Stimulated activated CD8-positive, alpha-beta memory T cell treated with anti-CD3 and anti-CD28 coated beads, Interleukin-7, amount 100 ng/mL, for 24 hours (primary cell): Measurements from ENCODE around the gene MRM3.
"Not testable (repeated sequence)": the region's sequence is repeated elsewhere in the genome, so short reads cannot be mapped to it uniquely, and the experiment has no call there.

Experiments used
- DNase-seq: peaks from one replicate; pipeline ENCODE4 v3.0.0-alpha.2; 2020; ENCODE audit warnings: low read depth

MRM3 gene, protein sequence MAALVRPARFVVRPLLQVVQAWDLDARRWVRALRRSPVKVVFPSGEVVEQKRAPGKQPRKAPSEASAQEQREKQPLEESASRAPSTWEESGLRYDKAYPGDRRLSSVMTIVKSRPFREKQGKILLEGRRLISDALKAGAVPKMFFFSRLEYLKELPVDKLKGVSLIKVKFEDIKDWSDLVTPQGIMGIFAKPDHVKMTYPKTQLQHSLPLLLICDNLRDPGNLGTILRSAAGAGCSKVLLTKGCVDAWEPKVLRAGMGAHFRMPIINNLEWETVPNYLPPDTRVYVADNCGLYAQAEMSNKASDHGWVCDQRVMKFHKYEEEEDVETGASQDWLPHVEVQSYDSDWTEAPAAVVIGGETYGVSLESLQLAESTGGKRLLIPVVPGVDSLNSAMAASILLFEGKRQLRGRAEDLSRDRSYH

DNA sequence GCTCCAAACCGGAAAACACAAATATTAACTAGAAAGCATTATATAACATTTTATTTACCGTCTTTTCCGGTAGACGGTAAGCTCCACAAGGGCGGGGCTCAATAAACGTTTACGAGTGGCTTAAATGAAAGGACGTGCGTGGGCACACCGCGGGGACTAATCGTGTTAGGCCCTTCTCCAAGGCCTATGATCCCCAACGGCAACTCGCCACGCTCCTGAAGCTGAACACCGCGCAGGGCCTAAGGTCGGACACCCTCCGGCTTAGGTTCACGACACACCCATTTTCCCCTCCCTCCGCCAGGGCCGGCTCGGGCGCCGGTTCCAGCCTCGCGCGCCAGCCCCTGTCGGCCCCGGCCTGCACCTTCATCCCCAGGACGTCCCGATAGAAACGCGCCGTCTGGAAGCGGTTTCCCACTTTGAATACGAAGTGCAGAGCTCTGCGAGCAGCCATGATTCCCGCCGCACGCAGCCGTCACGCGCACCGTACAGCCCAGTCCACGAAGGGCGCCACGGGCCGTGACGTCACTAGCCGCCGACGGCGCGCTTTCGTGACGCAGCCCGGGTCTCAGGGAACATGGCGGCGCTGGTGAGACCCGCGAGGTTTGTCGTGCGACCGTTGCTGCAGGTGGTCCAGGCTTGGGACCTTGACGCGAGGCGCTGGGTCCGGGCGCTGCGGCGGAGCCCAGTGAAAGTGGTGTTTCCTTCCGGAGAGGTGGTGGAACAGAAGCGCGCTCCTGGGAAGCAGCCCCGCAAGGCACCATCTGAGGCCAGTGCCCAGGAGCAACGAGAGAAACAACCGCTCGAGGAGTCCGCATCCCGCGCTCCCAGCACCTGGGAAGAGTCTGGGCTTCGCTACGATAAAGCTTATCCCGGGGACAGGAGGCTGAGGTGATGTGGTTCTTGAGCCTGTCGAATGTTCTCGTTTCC, at the start of gene MRM3, which contains the start of gene GLOD4:
MRM3 (plus strand) TSS at position 549 of the 927 bp plus-strand sequence; CDS start at position 575, 26 bp downstream.
GLOD4 (minus strand) TSS at position 476 of the 927 bp plus-strand sequence; CDS start at position 451, 25 bp downstream.
- DNase-seq = peak; percentile 91

DNA sequence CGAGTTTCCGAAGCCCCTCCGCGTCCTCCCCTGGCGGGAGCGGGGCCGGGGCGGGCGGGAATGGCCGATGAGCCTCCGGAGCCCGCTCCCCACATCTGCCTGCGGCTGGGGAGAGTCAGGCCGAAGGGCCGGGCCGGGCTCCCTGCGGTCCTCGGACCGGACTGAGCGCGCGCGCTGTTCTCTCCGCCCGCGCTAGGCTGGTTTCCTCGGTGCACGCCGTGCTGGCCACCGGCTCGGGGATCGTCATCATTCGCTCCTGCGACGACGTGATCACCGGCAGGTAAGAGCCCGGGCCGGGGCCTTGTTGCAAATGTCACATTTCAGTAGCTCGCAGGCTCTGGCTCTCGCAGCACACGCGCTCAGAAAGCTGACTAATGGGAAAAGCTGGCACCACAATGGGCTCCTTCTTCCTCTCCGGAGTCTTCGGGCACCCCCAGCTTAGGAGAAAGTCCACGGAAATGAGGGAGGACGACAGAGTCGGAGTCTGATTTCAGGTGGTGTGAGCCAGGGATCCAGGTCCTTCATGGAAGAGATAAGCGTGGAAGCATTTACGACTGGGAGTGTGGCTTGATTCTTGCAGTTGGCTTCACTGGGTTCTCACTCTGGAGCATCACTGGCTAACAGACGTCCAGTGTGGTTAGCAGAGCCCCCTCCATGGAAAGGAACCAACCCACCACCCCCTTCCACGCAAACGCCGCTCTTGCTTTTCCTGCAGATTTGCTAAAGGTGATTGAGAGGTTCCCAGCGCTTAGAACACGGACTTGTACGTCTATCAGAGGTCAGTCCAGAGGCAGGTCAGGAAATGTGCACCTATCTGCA, 49.0 kb upstream of the MRM3 start:
- DNase-seq = no peak

DNA sequence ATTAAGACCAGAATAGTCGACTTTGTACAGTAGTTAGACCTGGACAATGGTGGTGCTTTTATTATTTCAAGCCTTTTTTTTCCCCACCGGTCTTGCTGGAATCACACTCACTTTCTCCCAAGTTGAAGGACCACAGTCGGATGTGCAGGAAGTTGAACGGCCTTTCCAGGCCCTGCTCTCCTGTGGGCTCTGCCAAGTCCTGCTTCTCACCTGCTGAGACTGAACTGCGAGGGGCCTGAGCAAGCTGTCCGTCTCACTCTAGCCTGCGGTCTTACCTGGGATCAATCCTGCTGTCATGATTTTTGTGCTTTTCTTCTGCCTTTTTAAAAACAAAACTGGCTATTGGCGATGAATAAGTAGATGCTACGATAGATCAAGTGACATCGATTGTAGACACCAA, 48.4 kb upstream of the MRM3 start:
- DNase-seq = no peak

DNA sequence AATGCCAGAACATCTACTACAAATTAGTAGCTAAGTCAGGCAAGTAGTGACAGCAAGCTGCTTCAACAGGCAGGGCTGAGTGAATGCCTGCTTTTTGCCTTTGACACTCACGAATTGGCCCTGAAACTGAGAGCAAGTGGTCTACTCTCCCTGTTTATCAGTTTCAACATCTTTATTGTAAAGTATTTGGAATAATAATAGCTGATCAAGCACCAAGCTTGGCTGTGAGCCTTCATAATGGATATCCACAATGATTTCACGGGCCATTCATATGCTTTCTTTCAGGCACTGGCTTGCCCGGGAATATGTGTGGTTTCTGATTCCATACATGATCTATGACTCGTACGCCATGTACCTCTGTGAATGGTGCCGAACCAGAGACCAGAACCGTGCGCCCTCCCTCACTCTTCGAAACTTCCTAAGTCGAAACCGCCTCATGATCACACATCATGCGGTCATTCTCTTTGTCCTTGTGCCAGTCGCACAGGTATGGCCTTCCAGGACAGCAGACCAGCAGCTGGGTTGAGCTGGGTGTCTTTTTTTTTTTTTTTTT, 44.5 kb upstream of the MRM3 start:
- DNase-seq = no peak

DNA sequence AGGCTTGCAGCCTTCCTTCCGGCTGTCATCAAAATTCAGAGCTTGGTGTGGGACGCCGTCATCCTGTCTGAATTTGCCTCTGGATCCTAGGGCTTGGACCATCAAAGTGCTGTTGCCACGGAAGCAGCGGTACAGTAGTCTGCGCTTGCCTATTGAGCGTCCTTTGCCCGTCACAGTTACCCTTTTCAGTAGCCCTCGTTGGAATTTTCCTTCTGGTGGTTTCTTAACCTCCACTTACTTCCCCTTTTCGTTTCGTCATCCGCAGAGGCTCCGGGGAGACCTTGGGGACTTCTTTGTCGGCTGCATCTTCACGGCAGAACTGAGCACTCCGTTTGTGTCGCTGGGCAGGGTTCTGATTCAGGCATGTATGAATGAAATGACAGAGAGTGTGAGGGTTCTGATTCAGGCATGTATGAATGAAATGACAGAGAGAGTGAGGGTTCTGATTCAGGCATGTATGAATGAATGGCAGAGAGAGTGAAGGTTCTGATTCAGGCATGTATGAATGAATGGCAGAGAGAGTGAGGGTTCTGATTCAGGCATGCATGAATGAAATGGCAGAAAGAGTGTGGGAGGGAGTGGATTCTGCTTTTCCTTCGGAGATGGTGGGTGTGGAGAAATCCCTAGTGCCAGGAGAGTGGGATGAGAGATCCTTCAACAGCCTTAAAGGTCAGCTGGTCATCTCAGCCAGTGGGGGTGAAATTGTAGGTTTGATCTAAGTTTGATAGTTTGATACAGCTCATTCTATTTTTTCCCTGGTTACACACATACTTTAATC, 41.7 kb upstream of the MRM3 start:
- DNase-seq = no peak

DNA sequence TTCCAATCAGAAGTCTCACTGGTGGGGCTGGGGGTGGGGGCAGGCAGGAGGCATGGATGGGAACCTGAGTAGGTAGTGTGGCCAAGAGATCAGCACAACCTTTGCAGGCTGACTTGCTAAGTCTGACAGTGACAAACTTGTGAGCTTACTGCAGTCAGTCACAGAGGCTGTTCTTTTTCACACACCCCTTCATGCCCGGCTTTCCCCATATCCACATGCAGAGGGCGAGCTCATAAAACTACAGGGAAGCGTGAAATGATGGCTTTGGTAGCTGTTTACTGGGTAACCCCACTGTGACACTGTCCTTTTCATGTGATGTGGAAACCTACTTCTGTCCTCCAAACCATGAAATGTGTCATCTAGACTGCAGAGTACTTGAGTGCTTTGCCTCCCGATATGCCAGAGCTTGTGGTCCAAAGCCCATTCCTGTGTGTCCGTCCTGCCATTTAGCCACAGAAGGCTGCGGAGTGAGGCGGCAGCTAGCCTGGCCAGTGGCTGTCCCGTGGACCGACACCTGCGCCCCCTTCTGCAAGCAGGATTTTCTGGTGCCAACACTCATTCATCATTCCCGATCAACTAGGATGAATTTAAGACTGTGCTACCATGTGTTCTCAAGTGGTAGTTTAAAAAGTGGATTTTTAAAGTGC, 39.9 kb upstream of the MRM3 start:
- DNase-seq = no peak

DNA sequence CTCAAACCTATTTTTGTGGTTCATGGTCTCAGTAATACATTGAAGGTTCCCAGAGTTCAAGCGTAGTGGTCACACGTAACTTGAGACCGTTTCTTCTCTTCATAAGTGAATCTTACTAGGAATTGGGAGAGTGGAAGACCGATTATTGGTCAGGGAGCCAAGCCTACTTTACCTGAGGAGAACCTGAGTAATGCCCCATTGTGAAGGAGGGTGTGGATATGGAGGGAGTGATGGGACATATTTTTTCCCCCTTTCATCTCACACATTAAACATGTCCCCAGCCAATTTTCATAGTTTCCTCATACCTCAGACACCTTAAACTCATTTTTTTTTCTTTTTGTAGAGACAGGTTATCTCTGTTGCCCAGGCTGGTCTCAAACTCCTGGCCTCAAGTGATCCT, 39.0 kb upstream of the MRM3 start:
- DNase-seq = no peak

DNA sequence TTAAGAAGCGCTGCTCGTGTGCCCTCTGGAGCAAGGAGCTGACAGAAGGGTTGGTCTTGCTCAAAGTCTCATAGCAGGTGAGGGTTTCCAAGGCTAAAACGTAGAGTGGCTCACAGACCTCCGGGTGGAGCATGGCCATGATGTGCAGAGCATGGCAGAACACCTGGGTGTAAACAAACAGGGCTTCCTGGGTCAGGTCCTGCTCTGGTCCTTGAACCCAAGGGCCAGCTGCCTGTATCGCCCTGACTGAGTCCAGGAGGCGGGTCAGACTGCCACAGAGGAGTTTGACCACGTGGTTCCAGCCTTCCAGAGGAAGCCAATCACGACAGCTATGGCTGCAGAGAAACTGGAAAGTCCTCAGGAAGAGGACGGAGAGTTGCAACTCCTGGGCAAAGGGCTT, 37.2 kb upstream of the MRM3 start:
- no peak for DNase-seq

DNA sequence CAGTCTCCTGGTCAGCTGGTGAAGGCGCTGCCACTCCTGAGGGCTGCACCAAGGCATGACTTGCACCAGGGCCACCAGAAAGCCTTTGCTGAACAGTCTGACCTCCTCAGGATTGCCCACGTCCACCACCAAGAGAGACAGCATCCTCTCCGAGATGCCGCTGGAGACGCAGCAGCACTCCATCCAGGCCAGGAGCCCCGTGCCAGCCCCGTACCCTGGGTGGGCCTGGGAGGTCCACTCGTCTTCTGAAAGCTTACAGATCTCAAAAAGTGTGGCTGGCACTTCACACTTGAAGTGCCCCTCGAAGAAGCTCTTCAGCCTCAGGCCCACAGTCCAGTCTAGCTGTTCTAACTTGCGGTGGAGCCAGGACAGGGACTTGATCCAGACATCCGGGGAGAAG, 36.7 kb upstream of the MRM3 start:
- DNase-seq = no peak

DNA sequence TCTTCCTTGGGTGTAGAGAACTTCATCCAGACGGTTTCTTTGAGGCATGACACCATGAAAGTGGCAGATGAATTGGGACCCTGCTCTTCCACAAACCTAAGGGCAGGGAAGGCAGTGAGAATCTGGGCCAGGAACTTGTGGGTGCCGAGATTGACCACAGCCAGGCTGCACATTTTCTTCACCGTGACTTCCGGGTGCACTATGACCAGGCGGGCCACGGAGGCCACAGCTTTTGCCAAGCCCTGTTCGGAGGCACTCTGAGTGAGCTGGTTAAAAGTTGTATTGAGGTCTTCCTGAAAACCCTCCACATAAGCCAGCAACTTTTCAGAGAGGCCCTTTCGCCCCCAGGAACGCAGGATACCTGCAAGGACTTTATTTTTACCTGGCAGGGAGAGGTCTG, 36.0 kb upstream of the MRM3 start:
- DNase-seq = no peak

DNA sequence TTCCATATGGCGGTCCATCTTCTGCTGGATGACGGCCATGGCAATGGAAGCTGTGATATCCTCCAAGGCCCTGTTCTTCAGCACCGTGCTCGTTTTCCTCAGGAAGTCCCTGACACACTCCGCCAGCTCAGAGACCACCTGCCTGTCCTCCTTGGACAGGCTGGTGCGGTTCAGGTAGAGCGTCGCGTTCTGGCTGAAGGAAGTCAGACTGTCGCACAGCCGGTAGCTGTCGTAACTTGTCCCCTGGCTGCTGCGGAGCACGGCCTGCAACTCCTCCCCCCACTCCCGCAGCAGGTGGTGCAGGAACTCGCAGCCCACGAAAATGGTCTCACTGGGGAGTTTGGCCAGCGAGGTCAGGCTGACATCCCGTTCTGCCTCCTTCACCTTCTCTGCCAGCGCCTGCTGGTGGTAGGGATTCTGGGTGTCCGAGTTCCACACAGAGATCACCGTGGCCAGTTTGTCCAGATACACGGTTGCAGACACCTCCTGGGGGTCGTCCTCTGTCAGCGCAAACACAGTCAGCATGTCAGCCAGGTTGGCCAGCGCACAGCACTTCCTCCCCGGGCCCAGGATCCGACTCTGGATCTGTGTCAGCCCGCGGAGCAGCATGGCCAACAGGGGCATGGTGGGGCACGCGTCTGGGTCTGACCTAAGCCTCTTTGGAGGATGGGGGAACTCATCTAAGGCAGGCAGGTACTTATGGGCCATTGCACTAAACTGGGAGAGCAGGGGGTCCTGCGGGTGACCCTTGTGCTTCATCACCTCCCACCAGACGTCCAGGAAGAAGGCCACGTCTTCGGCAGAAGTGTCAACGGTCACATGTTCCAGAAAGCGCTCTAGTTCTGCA, 35.1 kb upstream of the MRM3 start:
- DNase-seq = no peak

DNA sequence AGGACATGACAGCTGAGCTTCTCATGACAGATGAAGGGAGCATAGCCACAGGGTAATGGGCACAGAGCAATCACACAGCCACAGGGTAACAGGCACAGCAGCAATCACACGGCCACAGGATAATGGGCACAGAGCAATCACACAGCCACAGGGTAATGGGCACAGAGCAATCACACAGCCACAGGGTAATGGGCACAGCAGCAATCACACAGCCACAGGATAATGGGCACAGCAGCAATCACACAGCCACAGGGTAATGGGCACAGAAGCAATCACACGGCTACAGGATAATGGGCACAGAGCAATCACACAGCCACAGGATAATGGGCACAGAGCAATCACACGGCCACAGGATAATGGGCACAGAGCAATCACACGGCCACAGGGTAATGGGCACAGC, 33.5 kb upstream of the MRM3 start:
- DNase-seq = not testable (repeated sequence)

DNA sequence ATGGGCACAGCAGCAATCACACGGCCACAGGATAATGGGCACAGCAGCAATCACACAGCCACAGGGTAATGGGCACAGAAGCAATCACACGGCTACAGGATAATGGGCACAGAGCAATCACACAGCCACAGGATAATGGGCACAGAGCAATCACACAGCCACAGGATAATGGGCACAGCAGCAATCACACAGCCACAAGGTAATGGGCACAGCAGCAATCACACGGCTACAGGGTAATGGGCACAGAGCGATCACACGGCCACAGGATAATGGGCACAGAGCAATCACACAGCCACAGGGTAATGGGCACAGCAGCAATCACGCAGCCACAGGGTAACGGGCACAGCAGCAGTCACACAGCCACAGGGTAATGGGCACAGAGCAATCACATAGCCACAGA, 32.8 kb upstream of the MRM3 start:
- not testable (repeated sequence) for DNase-seq

DNA sequence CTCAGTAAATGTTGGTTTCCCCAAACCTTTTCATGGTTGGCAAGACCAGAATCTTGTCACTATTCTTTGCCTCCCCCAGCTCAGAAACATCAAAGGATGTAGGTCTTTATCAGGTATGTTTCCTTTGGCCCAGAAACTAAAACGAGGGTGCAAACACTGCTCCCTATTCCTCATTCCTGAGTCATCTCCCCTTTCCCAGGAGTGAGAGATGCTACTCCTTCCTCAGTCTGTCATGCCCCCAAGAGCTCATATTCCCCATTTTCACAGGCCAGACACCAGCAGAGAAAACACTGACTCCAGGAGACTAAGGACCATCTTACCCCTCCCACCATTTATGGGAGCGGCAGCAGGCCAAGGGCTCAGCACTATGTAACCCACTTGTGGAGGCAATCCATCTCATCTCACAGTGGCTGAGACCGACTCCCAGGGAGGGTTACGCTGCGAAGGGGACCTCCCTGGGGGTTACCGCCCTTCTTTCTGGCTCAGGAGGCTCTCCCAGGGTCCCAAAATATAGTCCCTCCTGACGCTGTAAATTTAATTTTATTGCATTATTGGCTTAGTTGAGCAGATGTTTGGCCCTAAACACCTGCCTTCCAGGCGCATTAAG, 31.6 kb upstream of the MRM3 start:
- DNase-seq = no peak

DNA sequence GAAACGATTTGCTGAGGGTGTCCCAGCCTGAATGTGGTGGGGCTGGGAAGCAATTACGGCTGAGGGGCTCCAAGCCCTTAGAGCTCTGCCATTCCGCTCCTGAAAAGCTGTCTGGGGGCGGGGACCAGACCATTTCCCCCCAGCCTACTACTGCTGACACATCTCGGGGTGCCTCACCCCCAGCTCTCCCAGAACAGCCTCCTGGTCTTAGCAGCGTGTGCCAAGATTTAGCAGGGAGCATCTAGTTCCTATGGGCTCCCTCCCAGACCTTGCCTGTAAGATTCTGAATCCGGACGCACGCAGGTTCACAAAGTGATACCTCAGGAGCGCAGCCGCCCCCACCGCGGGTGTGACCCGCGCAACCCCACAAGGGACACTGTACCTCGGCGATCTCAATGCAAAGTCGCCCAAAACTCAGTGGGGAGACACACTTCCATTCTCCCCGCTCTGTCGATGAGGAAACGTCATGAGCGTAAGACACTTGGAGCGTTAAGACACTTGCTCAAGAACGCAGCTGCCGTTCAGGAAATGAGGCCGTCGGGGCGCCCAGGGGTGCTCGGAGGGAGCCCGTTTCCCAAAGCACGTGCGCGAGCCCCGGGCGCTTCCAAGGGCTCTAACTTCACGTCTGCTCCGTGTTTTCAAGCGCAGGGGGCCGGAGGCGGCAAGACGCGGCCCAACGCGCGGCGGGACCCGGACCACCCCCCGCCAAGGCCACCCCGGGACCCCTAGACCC, 30.7 kb upstream of the MRM3 start:
- no peak for DNase-seq

DNA sequence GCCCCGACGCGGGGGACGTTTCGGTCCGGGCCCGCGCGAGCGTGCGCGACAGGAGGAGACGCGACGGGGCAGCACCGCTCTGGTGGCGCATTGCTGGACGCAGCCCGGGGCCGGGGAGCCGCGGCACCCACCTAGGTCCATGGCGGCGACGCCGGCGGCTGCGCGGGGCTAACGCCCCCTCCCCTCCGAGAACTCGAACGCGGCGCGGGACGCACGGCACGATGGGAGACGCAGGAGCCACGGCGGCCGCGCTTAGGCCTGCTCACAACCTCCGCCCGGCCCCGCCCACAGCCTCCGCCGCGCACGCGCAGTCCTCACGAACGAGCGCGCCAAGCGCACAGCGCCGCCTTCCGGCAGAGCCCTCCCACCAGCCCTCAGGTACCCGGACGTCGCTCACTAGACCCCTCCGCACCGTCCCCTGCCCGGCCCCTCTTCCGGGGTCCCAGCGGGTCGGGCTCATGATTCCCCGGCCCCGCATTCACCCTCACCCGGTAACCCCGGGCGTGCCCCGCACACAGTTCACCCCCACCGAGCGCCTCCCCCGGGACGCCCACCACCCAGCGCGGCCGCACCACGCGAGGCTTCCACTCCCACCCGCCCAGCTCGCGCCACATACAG, 30.0 kb upstream of the MRM3 start, which contains the start of gene GEMIN4:
GEMIN4 (minus strand) TSS at position 263 of the 618 bp plus-strand sequence; CDS start at position 141, 122 bp downstream.
- DNase-seq = peak; percentile 97

DNA sequence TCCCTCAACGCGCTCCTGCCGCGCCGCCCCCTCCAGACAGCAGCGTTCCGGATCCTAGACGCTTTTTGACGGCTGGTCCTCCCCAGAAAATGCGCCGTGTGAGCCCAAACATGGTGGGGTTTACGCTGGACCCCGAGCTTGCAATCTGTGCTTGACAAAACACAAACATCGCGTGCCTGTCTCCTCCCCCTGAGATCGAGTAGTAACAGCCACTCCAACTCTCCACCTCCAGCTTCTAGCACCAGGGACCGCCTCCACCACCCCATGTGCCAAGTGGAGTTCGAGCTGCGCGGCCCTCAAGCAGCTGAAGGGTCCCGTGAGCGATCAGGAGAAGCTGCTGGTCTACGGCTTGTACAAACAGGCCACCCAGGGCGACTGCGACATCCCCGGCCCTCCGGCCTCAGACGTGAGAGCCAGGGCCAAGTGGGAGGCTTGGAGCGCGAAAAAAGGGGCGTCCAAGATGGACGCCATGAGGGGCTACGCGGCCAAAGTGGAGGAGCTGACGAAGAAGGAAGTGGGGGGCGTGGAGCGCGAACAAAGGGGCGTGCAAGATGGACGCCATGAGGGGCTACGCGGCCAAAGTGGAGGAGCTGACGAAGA, 29.4 kb upstream of the MRM3 start:
- no peak for DNase-seq
